ENCODE data around the gene AP2M1.
"Not testable (repeated sequence)": the region's sequence is repeated elsewhere in the genome, so short reads cannot be mapped to it uniquely, and the experiment has no call there.

AP2M1 gene

GRCh38 chr3:184174646-184175492, at the start of gene AP2M1:
TSS of gene AP2M1 (plus strand) at chr3:184174855. CDS start at chr3:184176994, 2,139 bp downstream.
- DNase-seq: peak; percentile 99

DNA sequence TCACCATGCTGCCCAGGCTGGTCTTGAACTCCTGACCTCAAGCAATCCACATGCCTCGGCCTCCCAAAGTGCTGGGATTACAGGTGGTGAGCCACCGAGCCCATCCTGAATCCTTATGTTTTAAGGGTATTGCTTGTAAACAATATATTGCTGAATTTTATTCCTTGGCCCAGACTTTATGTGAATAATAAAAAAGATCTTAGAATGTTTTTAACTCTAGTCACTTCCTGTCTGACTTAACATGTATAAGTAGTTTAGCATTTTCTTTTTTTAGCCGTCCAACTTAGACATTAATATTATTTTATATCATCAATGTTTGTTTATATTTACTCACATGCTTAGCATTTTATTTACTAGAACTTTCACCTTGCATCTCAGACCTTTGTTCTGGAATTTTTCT, 48.6 kb upstream of the AP2M1 start:
- DNase-seq: no peak

DNA sequence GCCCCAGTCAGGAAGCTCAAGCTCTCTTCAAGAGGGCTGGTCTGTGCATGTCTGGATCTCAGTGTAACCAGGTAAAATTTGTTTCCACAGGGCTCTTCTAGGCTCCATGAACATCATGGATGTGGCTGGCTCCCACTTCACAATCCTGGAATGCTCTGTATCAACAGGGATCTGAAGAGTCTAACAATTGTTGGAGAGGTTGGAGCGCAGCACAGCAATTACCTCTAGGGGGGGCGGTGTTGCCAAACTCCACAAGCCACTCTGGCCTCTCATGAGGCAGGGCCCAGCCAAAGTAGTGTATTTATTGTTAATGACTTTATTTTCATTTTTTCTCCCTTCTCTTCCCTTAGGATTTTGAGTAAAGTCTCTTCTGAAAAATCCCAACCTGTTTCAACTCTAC, 45.6 kb upstream of the AP2M1 start:
- DNase-seq: peak in 1 of 2 donors; percentile 10

DNA sequence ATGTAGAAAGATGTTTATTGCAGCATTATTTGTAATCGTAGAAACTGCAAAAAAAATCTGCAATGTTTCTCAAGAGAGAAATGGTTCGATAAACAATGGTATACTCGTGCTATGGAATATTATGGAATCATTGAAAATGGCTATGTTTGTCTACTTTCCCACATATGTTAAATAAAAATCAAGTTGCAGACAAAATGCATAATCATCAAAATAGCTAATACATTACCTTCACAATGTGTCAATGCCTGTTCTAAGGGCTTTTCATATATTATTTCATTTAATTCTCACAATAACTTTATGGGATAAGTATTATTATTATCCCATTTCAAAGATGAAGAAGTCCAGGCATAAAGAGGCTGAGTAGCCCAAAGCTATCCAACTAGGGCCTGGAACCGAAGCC, 41.7 kb upstream of the AP2M1 start:
- no peak for DNase-seq

DNA sequence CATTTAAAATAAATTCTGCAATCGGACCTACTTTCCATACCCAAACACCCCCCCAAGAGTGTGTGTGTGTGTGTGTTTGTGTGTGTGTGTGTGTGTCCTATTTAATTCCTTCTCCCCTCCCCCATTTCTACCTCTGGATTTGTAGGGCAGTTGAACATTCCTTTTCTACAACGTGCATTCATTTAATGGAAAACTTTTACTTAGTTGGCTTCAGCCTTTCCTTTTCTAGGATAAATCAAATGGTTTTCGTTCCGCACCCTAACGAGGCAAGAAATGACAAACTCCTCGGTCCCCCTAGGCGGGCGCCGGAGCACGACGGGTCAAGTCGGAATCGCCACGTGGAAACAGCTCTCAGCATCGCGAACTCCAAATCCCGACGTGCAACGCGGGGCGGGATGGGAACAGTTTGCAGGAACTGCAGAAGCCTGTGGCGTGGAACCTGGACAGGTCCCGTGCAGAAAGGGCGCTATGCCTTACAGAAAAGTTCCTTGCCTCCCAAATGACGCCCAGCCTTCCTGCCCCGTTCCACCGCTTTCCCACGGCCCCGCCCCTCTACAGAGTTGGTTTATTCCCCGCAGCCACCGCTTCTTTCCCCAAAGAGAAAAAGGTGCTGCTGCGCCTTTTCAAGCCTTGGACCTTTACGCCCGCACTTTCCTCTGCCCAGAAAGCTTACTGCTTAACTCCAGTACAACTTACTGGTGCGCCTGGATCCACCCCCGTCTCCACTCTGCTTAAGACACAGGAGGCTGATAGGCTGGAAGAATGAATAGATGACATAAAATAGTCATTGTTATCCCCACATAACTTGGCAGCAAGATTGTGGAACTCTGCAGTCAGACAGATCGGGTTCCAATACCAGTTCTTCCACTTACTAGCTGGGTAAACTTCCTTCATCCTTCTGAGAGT, 40.6 kb upstream of the AP2M1 start:
- DNase-seq: peak; percentile 42 to 45

DNA sequence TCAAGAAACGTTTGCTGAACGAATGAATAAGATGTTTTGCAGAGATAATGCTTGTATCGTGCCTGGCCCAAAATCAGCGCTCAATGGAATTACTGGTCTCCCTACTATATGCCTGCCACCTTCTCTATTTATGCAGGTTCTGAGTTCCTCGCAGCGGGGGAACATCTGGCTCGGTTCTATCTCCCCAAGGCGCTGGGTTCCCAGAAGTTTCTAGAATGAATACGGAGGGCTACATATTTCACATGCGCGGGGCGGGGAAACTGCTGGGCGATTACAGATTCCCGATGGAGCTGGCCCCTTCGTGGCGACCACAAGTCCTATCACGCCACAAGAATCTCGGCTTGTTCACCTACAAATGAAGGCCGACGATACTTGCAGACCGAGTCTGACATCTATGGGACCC, 39.9 kb upstream of the AP2M1 start:
- peak in 1 of 2 donors; percentile 6 for DNase-seq

DNA sequence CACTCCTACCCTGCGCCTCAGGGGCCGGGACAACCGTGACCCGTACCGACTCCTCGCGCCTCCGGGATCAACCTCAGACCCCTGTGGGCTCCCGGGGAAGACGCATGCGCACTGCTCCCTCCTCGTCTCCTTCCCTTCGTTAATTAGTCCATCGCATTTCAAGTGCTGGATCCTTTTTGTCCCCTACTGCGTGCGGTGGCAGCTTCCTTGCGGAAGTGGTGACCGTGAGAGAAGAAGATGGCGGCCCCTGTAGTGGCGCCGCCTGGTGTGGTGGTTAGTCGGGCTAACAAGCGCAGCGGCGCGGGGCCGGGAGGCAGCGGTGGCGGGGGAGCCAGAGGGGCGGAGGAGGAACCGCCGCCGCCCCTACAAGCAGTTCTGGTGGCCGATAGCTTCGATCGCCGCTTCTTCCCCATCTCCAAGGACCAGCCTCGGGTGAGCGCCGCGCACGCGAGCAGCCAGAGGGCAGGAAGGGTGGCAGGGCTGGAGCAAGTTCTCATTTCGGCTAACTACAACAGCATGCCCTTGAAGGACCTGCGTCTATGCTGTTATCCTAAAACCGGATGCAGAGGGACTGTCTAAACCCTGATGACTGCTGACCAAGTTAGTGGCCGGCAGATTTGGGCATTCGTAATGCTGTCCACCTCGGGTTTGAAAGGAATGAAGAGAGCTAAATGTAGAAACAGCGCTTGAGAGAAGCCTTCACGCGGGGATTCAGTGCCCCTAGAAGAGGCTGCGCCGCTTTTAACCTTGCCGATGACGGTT, 39.3 kb upstream of the AP2M1 start, which contains the start of gene EIF2B5:
Gene EIF2B5 (plus strand): TSS at position 210 of the 762 bp plus-strand sequence. CDS start 28 bp downstream, at position 238.
- peak; percentile 90 to 91 for DNase-seq

DNA sequence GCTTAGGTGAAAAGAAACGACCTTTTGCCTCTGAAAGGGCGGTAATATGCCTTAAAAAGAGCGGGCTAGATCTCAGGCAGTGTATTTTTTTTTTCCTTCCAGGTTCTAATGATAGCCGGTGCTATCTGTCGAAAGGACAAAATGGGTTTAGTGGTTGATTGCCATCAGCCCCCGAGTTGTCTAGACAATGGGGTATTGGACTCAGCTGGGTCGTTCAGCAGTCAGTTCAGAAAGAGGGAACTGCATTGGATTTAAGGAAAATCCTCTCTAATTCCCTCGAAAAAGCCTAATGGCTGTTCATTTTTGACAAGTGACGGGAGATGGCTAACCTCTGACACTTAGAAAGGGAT, 38.8 kb upstream of the AP2M1 start:
- no peak for DNase-seq

GRCh38 chr3:184140436-184140835, 34.2 kb upstream of the AP2M1 start:
- DNase-seq: no peak

GRCh38 chr3:184142199-184142598, 32.5 kb upstream of the AP2M1 start:
- DNase-seq: no peak

DNA sequence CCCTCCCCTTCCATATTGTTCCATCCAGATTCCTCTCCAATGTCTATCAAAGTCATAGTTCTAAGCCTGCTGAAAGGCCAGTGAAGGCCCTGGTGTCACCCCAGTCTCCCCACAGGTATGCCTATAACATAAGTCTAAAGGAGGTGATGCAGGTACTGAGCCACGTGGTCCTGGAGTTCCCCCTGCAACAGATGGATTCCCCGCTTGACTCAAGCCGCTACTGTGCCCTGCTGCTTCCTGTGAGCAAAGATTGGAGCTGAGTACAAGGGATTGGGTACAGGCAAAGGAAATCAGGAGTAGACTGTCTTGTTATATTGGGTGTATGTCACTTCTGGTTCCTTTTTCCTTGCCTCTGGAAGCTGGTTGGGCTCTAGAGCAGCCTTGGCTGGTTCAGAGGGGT, 31.3 kb upstream of the AP2M1 start:
- DNase-seq: no peak

GRCh38 chr3:184144505-184144904, 30.1 kb upstream of the AP2M1 start:
- DNase-seq: no peak

DNA sequence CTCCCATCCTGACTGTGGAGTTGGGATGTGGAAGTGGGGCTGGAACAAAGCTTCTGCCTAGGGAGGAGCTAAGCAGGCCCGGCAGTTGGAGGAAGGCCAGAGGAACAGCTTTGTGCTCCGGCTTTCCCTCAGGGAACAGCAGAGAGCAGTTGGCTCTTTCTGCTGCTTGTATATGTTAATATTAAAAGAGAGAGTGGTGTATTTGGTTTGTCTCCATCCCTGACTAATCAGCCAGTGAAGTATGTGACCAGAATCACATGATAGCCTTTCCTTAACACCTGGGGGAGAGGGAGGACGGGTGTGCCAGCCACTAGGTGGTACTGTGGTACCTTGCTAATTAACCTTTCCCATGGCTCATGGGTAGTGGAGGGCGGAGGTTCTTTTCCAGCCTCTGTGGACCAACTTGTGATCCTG, 29.5 kb upstream of the AP2M1 start:
- peak; percentile 25 to 44 for DNase-seq

GRCh38 chr3:184145751-184146270, 28.8 kb upstream of the AP2M1 start:
- no peak for DNase-seq

DNA sequence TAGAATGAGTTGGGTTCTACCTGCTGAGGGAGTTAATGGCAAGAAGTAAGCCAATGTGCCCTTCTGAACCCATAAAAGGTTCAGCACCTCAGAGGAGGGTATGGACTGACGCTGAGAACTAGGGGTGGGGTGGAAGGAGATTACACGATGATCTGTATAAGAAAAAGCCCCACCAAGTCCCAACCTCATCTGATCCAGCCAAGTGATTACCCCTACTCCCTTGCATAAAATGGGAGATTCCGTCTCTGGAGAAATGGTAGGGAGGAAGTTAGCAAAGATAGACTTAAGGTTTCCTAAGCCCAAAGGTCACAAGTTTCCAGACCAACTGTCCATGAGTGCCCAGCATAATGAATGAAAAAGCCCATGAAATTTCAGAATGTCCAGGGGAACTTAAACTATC, 26.6 kb upstream of the AP2M1 start:
- DNase-seq: no peak

DNA sequence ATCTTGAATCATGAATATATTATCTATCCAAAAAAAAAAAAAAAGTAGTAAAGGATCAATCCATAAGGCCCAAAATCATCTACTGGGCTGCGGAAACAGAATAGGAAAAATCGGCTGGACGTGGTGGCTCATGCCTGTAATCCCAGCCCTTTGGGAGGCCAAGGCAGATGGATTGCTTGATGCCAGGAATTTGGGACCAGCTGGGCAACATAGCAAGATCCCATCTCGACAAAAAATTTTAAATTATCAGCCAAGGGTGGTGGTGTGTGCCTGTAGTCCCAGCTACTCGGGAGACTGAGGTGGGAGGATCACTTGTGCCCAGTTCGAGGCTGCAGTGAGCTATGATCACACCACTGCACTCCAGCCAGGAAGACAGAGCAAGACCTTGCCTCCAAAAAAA, 25.5 kb upstream of the AP2M1 start:
- DNase-seq: no peak

DNA sequence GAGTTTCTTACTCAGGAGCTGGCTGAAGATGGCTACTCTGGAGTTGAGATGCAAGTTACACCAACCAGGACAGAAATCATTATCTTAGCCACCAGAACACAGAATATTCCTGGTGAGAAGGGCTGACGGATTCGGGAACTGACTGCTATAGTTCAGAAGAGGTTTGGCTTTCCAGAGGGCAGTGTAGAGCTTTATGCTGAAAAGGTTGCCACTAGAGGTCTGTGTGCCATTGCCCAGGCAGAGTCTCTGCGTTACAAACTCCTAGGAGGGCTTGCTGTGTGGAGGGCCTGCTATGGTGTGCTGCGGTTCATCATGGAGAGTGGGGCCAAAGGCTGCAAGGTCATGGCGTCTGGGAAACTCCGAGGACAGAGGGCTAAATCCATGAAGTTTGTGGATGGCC, 24.9 kb upstream of the AP2M1 start:
- not testable (repeated sequence) for DNase-seq

GRCh38 chr3:184154885-184155643, 19.6 kb upstream of the AP2M1 start, which contains the start of gene DVL3:
TSS of gene DVL3 (plus strand) at chr3:184155377. CDS start at chr3:184155636, 259 bp downstream.
- peak; percentile 56 to 60 for DNase-seq

DNA sequence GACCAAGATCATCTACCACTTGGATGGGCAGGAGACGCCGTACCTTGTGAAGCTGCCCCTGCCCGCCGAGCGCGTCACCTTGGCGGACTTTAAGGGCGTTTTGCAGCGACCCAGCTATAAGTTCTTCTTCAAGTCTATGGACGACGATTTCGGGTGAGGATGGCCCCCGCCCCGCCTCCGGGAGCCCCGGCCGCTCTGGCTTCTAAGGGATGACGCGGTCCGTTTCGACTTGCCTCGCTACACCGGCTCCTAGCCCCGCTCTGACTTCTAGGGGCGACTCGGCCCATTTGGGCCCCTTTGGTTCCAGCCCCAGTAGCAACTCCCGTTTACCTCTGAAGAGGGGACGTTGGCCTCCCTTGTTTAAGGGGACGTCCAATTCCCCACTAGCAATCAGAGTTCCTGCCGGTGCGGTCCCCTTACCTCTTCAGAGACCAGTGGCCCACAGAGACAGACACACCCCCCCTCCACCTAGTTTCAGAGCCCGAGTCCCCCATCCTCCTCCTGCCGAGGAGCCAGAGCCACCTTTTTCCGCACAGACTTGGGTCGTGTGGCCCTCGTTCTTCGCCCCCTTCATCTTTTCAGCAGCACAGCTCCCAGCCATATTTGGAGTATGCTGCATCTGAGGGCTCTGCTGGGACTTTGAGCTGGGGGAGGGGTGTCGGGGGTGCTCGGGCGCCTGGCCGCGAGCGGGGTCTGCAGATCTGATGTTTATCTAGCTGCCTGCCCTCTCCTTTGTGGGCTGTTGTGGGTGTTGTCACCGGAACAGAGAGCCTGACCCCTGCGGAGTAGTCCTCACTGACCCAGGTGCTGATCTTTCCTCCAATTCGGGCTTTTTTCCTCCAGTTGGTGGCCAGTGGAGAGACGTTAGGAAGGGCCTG, 18.8 kb upstream of the AP2M1 start:
- peak; percentile 30 to 38 for DNase-seq

- DNase-seq: no peak
These were observed 18.1 kb upstream of the AP2M1 start for GRCh38 chr3:184156522-184156955.

DNA sequence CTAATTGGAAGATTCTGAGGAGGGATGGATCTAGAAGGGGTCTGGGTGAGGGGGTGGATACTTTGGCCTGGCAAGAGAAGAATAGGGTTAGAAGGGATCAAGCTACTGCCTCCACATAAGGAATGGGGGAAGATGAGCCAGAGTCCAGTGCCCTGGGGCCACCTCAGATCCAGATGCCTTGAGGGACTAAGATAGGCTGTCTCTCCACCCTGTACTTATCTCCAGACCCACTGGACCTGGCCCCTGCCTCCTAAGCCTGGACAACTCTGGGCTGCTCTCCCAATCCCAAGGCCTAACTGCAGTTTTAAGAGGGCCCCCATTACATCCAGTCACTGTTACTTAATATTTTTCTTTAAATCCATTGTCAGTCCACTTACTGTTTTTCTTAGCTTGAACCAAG, 17.4 kb upstream of the AP2M1 start:
- no peak for DNase-seq
